NCI-H510A (cell line): ENCODE results near the gene RNF223.
"Not testable (repeated sequence)": the region's sequence is repeated elsewhere in the genome, so short reads cannot be mapped to it uniquely, and the experiment has no call there.

Experiments
- DNase-seq: peaks from one replicate; lab custom pipeline; 2025; lab: John Stamatoyannopoulos, UW

Gene RNF223

DNA sequence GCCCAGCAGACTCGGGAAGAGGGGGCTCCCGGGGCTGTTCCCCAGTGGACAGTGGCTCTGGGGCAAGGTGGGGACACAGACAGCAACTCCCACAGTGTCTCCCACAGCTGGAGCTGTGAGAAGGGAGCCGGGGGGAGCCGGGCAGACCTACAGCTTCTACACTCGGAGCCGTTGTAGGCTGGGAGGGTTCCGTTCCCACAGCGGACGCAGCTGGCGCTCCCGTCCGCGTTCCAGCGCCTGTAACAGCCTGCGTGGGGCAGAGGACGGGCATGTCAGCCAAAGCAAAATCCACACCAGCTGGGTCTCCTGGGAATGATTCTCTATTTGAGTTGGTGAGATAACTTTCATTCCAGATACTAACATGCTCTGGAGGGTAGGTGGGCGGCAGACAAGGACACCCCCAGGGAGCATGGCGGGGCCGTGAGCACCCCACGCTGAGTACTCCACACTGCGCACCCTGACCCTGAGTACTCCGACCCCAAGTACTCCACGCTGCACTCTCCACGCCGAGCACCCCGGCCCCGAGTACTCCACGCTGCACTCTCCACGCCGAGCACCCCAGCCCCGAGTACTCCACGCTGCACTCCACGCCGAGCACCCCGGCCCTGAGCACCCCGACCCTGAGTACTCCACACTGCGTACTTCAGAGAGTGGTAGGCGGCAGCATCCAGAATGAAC, 13.4 kb upstream of the RNF223 start:
- no peak for DNase-seq

DNA sequence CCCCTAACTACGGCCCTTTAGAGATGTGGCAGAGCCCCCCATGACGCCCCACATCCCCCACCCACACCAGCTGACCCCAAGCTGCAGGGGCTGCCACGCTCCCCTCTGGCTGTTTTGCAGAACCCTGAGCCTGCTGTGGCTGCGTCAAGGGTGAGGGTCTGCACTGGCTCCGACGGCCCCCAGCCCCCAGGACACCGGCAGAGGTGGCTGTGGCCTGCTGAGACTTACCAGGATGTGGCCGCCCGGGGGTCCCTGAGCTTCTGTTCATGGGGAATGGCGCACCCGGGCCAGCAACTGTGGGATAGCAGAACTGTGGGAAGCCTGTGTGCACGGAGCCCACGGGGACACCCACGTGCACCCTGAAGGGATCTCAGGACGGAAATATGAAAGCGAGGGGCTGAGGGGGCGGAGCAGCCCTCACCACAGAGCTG, 12.8 kb upstream of the RNF223 start:
- no peak for DNase-seq

DNA sequence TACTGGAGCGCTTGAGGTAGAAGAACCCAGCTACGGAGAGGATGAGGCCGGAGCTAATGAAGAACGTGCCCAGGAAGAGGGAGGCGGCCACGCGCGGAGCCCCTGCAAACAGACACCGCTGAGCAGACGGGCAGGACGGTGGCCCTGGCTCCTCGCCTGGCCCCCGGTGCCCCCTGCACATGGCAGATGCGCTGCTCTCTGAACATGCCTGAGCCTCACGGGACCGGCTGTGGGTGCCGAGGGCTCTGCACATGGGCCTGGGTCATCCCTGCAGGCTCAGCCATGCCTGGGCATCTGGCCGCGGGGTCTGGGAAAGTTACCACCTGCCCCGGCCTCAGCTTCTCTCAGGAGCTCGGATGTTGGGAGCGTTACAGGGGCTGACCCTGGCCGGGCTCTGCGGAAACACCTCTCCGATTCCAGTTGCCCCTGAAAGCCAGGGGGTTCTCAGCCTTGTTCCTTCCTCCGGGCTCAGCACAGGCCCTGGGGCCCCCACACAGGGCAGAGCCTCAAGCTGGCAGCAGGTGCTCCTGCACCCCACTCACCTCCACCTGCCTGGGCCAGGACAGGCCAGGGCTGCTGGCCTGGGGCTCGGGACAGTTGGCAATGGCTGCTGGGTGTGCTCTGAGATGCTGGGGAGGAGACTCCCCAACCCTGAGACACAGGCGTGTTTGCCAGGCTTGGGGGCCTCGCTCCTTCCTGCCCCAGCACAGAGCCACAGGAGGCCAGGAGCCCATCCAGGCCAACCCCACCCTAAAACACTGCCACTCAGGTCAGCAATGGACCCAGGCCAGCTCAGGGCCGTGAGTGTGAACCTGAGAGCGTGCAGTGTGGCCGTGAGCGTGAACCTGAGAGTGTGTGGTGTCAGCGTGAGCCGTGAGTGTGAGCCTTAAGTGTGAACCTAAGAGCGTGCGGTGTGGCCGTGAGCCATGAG, 12.1 kb upstream of the RNF223 start:
- no peak for DNase-seq

DNA sequence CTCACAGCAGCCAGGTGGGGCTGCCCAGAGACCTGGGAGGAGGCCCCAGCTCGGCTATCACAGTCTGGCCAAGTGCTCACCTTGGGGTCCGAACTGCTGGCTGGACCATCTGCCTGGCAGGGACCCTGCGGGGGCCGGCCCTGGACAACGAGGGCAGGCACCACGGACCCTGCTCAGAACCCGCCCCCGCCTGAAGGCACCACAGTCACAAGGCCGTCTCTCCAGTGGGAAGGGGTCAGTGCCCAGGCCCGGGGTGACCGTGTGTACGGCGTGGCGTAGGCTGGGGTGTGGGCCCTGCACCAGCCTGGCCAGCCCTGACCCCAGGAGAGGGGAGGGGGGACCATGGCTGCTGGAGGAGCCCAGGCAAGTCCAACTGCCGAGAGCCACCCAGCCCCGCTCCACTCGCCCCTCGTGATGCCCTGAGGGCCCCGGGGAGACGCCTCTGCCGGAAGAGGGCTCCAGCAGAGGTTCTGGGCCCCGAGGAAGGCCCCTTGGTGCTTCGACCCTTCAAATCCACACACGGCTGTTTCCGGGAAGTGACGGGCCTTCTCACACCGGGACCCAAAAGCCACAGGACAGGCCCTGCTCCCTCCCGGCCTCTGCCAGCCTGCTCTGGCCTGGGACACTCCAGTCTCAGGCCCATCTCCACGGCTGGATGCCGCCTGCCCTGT, 11.2 kb upstream of the RNF223 start:
- no peak for DNase-seq

DNA sequence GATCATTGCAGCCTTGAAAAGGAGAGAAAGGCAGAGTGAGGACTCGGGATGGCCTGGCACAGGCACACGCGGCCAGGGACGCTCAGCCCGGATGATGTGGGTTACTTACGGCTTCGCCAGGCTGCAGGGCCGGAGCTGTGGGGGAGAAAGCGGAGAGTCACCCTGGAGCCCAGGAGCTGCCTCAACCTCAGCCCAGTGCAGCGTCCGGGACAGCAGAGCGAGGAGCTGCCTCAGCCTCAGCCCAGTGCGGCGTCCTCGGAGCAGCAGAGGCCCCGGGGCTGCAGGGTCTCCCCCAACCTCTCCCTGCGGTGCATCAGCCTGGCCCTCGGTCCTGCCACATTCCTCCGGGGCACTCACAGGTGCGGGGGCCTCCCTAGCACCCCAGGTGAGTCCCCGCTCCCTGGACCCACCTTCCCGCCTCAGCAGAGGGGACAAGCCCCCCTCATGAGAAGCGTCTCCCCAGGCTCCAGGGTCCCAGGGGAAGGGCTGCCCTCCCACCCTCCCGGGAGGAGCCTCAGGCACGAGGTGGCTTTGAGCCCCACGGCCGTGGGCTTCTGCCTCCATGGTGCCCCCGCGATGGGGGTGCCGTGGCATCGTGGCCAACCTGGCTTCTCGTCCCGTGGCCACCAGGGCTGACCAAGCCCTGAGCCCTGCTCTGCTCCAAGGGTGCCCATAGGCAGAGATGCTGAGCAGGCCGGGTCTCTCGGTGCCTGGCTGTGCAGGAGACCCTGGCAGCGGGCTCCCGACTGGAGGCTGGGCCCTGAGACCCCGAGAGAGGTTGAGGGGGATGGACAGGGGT, 10.5 kb upstream of the RNF223 start:
- no peak for DNase-seq

DNA sequence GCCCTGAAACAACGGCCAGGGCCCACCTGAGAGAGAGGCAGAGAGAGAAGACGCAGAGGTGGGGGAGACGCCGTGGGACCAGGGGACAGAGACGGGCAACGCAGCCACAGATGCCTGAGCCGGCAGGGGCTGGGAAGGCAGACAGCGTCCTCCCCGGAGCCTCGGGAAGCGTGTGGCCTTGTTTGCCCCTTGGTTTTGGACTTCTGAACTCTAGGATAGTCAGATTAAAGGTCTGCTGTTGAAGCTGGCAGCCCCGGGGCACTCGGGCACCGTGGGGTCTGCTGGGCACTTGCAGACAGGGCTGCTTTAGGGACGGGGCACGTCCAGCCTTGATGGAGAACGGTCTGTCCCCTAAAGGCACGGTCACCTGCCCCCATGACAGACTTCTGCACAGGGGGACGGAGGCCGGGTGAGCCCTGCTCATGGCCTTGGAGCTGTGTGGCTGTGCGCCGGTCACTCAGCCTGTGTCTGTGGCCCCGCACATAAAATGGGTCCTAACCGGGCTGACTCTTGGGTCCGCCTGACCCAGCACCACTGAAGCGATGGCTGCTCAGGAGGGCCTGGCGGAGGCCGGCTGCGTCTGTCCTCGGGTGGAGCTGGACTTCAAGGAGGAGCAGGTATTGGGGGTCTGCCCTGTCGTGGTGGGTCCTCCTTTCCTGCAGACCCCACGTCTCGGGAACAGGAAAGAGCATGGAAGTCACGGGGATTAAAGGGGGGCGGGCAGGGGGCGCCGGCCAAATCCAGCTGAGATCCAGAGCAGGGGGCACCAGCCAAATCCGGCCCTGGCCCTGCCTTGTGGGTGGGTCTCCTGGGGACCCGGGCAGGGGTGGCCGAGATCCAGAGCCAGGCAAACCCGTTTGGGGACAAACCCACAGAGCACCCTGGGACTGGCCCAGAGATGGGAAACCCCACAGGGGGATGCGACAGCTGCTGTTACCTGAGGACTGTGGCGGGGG, 9.6 kb upstream of the RNF223 start:
- DNase-seq = no peak

DNA sequence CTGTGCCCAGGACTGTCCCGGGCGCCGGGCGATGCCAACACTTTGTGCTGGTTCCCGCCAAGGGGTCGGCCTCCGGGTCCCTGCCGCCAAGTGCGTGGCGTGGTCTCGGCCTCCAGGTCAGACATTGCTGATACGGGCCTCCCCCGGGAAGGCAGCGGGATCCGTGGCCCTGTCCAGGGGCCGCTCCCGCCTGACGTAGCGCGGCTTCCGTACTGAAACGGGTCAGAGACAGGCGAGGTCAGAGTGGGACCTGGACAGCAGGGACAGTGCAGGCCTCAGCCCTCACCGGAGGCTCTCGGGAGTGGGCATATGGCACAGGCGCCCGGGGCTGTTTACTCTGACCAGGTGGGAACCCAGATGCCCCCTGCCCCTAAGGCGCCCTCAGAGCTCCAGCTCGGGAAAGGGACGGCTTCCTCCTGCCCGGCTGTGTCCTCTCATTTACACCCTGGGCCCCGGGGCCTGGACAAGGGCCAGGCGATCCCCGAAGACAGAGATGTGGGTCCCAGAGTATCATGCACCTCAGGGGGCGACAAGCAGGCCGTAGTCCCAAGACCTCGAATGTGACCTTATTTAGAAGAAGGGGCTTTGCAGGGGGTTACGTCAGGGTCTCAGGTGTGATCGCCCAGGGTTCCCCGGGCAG, 8.8 kb upstream of the RNF223 start:
- DNase-seq = no peak

DNA sequence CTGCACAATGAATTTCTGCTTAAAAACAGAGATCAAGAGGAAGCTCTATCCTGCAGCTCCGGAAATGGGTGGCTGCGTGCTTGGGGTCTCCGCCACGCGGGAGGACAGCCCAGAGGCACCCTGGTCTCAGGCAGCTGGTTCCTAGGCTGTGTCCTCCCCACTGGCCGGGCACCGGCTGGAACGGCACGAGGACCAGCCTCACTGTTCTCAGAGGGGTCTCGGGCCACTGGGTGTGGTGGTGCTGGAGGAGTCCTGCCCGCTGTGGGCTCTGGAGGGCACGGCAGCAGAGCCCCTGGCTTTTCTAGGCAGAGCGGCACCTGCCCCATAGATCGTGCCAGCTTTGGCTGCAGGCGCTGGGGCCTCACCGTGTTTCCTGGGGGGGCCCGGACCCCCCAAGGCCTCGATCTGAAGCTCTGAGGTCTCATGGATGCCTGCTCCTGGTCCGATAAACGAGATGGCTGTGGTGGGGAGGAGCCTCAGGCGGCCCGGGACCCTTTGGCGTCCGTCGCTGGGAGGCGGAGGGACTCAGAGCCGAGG, 8.2 kb upstream of the RNF223 start:
- no peak for DNase-seq

DNA sequence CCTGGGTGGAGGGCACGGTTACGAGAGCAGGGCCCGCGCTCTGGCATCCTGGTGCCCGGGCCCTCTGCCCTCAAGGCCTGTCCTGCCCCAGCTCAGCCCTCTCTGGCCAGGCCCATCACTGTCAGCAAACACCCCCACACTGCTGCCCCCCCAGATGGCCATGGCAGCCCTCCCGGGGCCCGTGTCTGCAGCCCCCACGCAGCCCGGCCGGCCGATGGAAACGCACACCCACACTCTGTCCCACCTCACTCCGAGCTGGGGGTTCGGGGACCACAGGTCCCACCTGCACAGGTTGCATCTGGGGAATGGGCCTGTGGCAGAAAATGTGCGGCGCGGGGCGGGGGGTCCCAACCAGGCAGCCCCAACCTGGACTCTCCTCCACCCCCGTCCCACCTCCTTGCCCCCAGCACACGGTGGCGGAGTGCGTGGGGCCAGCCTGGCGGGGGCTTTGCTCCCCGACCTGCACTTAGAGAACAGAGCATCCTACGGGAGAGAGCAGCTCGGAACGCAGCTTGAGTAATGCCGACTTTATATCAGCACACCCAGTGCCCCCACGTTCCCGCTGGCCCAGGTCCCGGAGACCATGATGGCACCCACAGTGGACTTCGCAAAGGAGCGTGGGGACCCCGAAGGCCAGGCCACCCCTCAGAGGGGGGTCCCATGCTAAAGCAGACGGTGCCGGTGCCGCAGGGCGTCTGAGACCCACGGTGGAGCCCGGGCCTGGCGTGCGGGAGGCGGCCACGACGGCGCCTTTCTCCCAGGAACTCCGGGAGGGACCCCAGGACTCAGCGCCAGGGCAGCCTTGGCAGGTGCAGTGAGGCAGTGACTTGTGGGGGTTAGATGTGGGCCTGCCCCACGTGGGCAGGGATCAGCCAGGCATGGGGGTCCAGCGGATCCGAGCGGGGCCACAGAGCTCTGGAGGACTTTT, 7.5 kb upstream of the RNF223 start:
- DNase-seq = no peak

DNA sequence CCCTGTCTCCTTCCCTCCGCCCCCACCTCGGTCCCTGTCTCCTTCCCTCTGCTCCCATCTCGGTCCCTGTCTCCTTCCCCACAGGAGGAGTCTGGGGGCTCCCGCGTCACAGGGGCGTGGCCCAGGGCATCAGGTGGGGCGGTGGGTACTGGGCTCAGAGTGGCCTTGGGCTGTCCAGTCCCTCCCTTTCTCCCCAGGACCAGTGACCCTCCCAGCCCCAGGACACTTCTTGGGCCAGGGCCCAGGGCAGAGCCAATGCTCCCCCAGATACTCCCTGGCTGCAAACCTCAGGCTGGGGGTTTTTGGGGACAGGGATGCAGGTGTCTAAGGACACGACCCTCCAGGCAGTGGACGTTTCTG, 6.8 kb upstream of the RNF223 start:
- DNase-seq = no peak

DNA sequence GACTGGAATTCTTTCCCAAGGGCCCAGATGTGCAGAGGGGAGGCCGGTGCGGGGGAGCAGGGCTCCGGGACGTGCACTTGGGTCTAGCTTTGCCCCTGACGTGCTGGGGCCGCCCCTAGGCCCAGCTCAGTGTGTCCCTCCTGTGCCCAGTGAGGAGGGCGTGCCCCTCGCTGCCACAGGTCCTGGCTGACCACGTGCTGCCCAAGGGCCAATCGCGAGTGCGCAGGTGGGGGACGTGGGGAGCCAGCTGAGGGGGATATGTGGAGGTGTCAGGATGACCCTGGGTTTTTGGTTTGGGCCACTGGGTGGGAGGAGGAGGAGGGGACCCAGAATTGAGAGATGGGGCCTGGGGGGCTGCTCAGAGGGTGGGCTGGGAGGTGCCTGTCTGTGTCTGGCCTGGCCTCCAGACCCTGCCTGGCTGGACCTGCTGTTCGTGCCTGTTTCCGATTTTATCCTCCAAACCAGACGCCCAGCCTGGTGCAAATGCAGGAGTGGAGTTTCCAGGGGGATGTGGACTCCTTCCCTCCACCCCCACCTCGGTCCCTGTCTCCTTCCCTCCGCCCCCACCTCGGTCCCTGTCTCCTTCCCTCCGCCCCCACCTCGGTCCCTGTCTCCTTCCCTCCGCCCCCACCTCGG, 6.1 kb upstream of the RNF223 start:
- peak; percentile 92 for DNase-seq

DNA sequence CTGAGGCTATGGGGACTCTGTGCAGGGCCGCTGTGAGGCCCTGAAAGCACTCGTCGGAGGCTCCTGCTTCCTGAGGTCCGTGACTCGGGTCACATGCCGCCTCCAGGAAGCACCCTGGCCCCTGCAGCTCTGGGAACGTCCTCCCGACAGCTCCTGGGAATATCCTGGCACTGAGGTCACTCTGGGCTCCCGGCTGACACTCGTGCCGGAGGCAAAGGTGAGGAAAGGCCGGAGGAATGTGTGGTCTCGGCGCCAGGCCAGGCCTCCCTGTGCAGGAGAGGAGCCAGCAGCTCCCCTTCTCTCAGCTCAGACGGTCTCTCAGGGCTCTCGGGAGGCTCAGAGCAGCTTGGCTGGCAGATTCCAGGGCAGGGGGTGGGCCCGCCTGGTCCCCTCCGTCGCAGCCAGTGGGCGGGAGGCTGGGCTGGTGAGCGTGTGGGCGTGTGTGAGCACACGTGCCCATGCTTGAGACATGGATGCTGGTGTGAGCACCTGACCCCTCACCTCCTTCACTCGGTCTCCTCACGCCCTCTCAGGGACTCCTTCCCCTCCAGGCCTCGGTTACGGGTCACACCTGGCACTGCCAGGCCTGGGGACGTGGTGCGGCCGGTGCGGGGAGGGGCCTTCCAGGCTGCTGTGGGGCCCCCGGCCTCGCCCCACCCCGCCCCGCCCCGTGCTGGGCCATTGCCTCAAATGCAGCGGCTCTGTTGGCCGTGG, 5.5 kb upstream of the RNF223 start:
- DNase-seq = peak; percentile 83

DNA sequence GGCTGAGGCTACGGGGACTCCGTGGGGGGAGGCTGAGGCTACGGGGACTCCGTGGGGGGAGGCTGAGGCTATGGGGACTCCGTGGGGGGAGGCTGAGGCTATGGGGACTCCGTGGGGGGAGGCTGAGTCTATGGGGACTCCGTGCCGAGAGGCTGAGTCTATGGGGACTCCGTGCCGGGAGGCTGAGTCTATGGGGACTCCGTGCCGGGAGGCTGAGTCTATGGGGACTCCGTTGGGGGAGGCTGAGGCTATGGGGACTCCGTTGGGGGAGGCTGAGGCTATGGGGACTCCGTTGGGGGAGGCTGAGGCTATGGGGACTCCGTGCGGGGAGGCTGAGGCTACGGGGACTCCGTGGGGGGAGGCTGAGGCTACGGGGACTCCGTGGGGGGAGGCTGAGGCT, 3.3 kb upstream of the RNF223 start:
- not testable (repeated sequence) for DNase-seq

DNA sequence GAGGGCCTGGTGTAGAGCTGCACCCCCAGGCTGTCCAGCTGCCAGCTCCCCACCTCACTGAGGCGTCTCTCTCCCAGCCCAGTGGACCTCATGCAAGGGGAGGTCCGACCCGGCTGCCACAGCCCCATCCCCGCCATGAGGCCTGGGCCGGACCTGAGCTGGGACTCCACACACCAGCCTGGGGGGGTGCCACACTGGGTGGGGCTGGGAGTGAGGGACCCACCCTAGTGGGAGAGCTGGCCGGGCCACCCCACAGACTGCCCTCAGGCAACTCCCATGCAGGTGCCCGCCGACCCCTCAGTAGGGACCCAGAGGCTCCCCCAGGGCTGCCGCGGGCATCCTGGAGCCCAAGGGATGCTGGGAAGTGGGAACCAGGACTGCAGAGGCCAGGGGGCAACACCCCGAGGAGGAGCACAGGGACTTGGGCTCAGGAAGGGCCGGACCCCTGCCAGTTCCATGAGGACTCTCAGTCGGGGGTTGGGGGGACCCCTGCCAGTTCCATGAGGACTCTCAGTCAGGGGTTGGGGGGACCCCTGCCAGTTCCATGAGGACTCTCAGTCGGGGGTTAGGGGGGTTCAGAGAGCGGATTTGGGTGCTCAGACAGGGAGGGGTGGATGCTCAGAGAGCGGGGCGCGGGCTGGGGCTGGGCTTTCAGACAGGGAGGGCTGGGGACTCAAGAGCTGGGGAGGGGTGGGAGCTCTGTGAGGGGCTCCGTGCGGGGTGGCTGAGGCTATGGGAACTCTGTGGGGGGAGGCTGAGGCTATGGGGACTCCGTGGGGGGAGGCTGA, 1.2 kb upstream of the RNF223 start:
- no peak for DNase-seq

DNA sequence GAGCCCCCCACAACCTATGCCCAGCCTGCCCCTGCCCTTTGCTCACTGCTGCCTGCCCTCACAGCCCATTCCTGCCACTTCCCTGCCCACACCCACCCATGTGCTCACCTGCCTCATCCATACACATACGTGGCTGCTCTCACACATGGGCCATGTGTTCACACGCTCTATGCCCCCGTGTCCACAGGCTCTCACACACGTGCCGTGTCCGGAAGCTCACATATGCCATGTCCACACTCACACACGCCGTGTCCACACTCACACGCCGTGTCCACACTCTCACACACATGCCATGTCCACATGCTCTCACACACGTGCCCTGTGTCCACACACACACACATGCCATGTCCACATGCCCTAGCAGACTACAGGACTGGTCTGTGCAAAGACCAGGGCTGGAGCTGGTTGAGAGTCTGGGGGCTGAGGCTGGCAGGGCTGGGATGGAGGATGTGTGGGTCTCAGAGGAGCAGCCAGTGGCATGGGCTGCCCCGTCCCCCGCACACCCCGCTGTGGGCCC, 583 bp upstream of the RNF223 start:
- DNase-seq = no peak

DNA sequence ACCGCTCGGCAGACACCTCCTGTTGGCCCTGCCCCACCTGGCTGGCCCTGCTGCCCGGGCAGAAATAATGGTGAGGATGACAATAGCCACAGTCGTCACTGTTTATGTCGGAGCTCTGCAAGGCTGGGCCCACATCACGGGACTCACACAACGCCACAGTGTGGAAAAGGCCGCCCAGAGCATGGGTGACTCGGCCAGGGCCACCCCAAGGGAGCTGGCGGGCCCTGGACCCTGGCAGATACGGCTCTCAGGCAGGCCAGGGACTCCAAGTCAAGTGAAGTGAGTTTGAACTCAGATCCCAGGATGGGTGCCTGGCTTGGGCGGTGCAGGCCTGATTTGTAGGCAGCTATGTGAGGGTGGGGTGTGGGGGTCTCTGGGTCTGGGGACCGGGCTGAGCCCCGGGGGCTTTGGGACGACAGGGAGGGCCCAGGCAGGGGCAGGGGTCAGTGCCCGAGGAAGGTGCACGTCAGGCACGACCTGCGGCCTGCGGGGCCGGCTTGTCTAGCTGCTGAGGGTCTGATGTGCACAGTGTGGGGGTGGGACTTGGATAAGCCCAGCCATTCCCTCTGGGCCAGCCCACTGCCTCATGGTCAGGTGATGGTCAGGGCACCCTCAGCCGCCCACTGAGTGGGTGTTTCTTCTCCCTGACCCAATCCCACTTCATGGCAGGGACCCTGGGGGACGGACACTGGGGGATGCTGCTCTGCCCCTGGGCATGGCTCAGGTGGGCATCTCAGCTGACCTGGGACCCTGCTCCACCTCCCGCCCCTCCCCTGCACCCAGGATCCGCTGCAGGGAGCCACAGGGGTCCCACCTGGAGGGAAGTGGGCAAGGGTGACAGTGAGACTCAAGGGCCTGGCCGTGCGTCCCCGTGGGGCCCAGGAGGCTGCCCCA, 1.0 kb downstream of the RNF223 start:
- DNase-seq = no peak
